ENCODE data around the gene NACC2. TPM values are rescaled to one million over a fixed set of nuclear protein-coding genes. Genes with fewer than 3 reads are reported as not detected.

NACC2 gene
- total and polyA plus RNA-seq, 9 of the 15 experiments (the other 6 are each of a cell fraction or from before 2014, with no cell fraction given) = 0.70 to 25.1 (median 5.6) TPM

DNA sequence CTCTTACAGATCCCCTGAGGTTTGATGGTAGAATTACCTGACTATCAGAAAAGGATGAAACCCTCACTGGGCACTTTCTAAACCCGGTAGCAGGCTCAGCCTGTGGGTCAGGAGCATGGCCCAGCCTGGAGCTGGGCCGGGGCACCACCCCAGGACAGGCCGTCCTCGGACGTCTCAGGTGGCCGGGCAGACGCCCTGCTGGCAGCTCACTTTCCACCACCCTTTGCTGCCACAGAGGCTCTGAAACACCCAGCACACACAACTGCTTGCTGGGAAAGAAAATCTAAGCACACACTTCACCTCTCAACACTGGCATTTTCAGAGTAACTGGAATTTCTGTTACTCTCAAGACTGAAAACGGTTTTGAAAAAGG, 138.3 kb downstream of the NACC2 start:
- H3K4me3 ChIP-seq = peak overlapping the region; percentile 76
- no peak for FAIRE-seq
- peaks cover 43 to 48% of the 10 kb centered on the region in 2 experiments for H3K4me1 ChIP-seq (replicated peaks in 1 of 2; ENCODE audit: control insufficient read depth in 2 of 2, insufficient read depth in 2 of 2, low read length in 2 of 2)
- CTCF ChIA-PET (ENCODE audit: low intra/inter-chr PET ratio) = no interaction called here
- peak overlapping the region; percentile 94 to 95 for H3K9ac ChIP-seq (ENCODE audit: insufficient read depth in 1 of 2, low read depth in 2 of 2, low read length in 2 of 2)
- H3K27me3 ChIP-seq (ENCODE audit: control insufficient read depth in 2 of 2, insufficient read depth in 2 of 2, low read length in 2 of 2) = no peaks in the 10 kb centered on the region
- in situ Hi-C loops (cut with MboI) (no loop called here), intact Hi-C loops (cut with micrococcal nuclease) (no loop called here)
- POLR2A ChIA-PET = interaction anchor here (0.5 to 1.6 kb wide), 9 partner anchors 14 to 403 kb away, joined by 3 to 5 read pairs (median 3); no protein-coding TSS in a partner anchor
- ATAC-seq = no peak
- 1% methylated on average over 8 of the region's 8 CpGs for WGBS (ENCODE audit: insufficient coverage, low coverage, missing lambda C conversion rate)
- peaks cover 12% of the 10 kb centered on the region for H4K20me1 ChIP-seq (replicated peaks; ENCODE audit: control insufficient read depth, insufficient read depth, low read length)
- peak in 1 of 4 experiments; percentile 9 for DNase-seq (ENCODE audit: extremely low read depth in 1 of 4, low spot score in 3 of 4)
- H3K79me2 ChIP-seq (ENCODE audit: control insufficient read depth, insufficient read depth, low read length) = peaks cover 91% of the 10 kb centered on the region
- H3K36me3 ChIP-seq (ENCODE audit: control insufficient read depth, insufficient read depth, low read length) = peaks cover 75% of the 10 kb centered on the region
- H3K9me3 ChIP-seq (replicated peaks; ENCODE audit: control insufficient read depth, insufficient read depth, low read depth, low read length) = no peaks in the 10 kb centered on the region
- H3K4me2 ChIP-seq (ENCODE audit: insufficient read depth, low read length) = peak overlapping the region; percentile 99
- H3K9me1 ChIP-seq (ENCODE audit: control insufficient read depth, insufficient read depth, low read length) = no peaks in the 10 kb centered on the region
- H2AFZ ChIP-seq (ENCODE audit: low read depth, low read length) = no peak overlapping the region
- peak overlapping the region; percentile 89 for H3K27ac ChIP-seq (ENCODE audit: extremely low read depth, low read depth, low read length)
- 0 out of 2 replicates have a peak, but pooled peaks have one; percentile 35 for TF ChIP-seq ERF (CRISPR knock-in tag; IDR thresholded peaks at IDR 0.05)
- peak; percentile 27; the same call in 1 of the 2 replicates for TF ChIP-seq ZNF79 (CRISPR knock-in tag; IDR thresholded peaks at IDR 0.05; ENCODE audit: low read depth)
- TF ChIP-seq SIN3B (IDR thresholded peaks at IDR 0.05; ENCODE audit: low read depth) = no peak
- TF ChIP-seq, protein P1, sequence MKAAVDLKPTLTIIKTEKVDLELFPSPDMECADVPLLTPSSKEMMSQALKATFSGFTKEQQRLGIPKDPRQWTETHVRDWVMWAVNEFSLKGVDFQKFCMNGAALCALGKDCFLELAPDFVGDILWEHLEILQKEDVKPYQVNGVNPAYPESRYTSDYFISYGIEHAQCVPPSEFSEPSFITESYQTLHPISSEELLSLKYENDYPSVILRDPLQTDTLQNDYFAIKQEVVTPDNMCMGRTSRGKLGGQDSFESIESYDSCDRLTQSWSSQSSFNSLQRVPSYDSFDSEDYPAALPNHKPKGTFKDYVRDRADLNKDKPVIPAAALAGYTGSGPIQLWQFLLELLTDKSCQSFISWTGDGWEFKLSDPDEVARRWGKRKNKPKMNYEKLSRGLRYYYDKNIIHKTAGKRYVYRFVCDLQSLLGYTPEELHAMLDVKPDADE (conservative IDR thresholded peaks at IDR 0.05; ENCODE audit: control insufficient read depth, low read depth, low read length) = no peak
- TF ChIP-seq ZNF76 (CRISPR knock-in tag; IDR thresholded peaks at IDR 0.05; ENCODE audit: borderline replicate concordance) = no peak
- TF ChIP-seq ZNF668 (CRISPR knock-in tag; IDR thresholded peaks at IDR 0.05) = no peak
- no peak for TF ChIP-seq POLR2B (IDR thresholded peaks at IDR 0.05; ENCODE audit: low read depth, partially characterized antibody)
- TF ChIP-seq ZNF740 (CRISPR knock-in tag; IDR thresholded peaks at IDR 0.05) = 0 out of 2 replicates have a peak, but pooled peaks have one; percentile 23
- TF ChIP-seq ZNF740 (tag; IDR thresholded peaks at IDR 0.05) = no peak
- TF ChIP-seq MBD2 (IDR thresholded peaks at IDR 0.05; ENCODE audit: borderline replicate concordance, low read depth) = no peak
- TF ChIP-seq SAFB2 (IDR thresholded peaks at IDR 0.05; ENCODE audit: borderline replicate concordance, low read depth, low read length, severe bottlenecking) = no peak
- peak; percentile 44; the same call in 1 of the 2 replicates for TF ChIP-seq RBFOX2 (IDR thresholded peaks at IDR 0.05; ENCODE audit: low read depth, low read length)
- TF ChIP-seq HIVEP1 (CRISPR knock-in tag; IDR thresholded peaks at IDR 0.05) = 0 out of 2 replicates have a peak, but pooled peaks have one; percentile 53
- TF ChIP-seq POLR2G (IDR thresholded peaks at IDR 0.05; ENCODE audit: low read depth, low read length) = peak; percentile 5; the same call in 1 of the 2 replicates
- peak; percentile 59; the same call in 1 of the 2 replicates for TF ChIP-seq KAT7 (CRISPR knock-in tag; IDR thresholded peaks at IDR 0.05; ENCODE audit: borderline replicate concordance)
- no peak for TF ChIP-seq STAT5A (IDR thresholded peaks at IDR 0.05; ENCODE audit: borderline replicate concordance, low read length)
- no TSS peak for BruUV-seq (replicated peaks)

Data from K562 (cell line).